ELR (cell line): ENCODE results near the gene FBXW5.

ENCODE experiments used
- DNase-seq: peaks from one replicate; pipeline ENCODE4 v3.0.0-alpha.2; 2015; ENCODE audit warnings: low read depth

The FBXW5 gene, protein sequence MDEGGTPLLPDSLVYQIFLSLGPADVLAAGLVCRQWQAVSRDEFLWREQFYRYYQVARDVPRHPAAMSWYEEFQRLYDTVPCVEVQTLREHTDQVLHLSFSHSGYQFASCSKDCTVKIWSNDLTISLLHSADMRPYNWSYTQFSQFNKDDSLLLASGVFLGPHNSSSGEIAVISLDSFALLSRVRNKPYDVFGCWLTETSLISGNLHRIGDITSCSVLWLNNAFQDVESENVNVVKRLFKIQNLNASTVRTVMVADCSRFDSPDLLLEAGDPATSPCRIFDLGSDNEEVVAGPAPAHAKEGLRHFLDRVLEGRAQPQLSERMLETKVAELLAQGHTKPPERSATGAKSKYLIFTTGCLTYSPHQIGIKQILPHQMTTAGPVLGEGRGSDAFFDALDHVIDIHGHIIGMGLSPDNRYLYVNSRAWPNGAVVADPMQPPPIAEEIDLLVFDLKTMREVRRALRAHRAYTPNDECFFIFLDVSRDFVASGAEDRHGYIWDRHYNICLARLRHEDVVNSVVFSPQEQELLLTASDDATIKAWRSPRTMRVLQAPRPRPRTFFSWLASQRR

DNA sequence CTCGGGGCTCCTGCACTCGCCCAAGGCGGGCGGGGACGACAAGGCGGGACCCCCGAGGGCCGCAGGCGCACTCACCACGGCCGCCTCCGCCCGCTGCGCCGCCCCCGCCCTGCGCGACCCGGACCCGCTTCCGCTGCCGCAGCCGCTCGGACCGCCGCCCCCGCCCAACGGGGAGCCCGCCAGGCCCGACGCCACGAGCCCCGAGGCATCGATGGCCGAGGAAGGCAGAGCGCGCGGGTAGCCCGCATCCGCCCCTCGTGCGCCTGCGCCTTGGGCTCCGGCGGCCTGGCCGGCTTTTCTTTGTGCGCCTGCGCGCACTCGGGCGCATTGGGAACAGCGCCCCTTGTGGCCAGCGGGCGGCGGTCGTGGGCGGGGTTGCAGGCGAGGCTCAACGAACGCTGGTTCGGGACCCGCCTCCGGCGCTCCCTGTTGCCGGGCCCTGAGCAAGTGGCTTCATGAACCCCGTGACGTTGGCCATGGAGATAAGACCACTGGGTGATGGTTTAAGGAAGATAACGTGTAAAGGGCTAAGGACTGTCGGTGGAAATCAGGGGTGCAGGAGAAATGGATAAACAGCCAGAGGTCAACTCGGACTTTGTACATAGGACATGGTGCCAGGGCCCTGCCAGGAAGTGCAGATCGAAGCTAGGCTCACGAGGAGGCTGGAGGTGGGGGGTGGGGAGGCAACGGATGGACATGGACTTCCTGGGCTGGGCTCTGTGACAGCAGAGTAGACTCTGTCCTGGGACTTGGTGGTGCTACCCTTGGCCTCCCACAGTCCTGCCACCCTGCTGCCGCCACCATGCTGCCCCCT lies at the start of gene FBXW5, which contains the start of gene C8G:
TSS of gene FBXW5 (minus strand) at position 220 of the 814 bp plus-strand sequence. CDS start 655 bp downstream, outside the sequence.
TSS of gene C8G (plus strand) at position 725 of the 814 bp plus-strand sequence. CDS start at position 803, 78 bp downstream.
- peak; percentile 94 for DNase-seq

DNA sequence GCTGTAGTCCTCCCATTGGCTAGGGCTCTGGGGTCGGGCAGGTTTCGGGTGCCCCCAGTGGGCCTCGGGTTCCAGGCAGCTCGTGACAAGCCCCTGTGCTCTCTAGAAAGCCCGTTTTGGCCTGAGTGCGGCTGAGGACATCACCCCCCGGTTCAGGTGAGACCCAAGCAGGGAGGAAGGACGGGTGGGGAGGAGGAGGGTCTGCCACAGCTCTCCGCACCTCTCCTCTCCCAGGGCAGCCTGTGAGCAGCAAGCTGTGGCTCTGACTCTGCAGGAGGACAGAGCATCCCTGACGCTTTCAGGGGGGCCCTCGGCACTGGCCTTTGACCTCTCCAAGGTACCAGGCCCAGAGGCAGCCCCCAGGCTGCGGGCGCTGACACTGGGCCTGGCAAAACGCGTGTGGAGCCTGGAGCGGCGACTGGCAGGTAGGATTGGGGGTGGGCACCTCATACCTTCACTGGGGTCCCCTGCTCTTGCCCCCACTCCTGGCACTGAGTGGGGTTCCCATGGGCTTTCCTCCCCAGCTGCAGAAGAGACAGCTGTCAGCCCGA lies 48.4 kb upstream of the FBXW5 start:
- DNase-seq: no peak

DNA sequence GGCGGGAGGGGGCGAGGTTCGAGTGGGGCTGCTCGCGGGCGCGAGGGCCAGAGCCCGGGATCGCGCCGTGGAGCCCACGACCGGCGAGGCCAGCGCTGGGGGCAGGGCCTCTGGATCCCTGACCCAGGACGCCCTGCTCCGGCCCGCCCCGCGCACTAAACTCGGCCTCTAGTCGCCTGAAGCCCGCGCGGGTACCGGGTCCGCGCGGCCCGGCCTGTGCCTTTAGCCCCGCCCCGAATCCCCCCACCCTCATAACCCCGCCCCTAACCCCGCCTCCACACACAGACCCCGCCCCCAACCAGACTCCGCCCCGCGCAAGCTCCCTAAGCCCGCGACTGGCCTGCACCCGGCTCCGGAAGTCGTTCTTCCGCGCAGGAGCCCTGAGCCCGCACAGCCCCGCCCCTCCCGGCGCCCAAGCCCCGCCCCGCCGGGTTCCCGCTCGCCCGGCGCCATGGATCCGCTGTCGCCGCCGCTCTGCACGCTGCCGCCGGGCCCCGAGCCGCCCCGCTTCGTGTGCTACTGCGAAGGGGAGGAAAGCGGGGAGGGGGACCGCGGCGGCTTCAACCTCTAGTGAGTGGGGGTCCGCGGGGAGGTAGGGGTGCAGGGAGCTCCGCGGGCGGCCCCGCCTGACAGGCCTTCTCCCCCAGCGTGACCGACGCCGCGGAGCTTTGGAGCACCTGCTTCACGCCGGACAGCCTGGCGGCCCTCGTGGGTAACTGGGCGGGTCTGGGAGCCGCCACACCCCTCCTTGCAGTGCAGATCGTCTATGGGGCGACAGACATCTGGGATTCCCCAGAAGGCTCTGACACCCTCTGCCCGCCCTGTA lies 47.7 kb upstream of the FBXW5 start, which contains the start of gene PAXX:
TSS of gene PAXX (plus strand) at position 430 of the 826 bp plus-strand sequence. CDS start at position 452, 22 bp downstream.
- peak; percentile 91 for DNase-seq

DNA sequence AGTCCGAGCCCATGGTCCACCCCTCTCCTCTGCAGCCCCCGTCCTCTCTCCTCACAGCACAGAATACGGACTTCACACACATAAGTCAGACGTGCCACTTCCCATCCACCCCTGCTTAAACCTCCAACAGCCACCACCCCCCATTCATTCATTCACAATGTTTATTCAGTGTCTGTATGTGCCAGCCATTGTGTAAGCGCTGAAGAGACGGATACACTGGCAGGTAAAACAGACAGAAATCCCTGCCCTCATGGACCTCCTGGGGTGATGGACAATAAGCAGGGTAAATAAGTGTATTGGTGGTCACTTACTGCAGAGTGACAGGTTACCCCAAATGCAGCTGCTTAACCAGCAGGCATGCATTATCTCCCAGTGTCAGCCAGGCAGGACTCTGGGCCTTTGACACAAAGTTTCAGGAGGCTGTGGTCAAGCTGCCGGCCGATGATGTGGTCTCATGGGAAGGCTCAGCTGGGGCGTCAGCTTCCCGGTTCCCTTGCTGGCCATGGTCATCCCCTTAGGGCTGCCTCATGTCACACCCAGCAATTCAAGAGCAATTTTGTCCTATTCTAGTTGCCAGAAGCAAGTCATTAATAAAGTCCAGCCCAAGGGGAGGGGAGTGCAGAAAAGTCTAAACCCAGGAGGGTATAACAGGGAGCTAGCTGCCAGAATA lies 45.8 kb upstream of the FBXW5 start:
- no peak for DNase-seq

DNA sequence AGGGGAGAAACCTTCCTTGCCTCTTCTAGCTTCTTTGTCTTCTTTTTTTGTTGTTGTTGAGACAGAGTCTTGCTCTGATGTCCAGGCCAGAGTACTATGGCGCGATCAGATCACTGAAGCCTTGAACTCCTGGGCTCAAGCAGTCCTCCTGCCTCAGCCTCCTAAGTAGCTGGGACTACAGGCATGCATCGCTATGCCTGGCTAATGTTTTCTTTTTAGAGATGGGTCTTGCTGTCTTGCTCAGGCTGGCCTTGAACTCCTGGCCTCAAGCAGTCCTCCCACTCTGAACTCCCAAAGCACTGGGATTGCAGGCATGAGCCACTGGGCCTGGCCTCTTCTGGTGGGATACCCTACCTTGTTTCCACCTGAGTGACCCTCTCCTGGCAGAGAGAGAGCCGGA lies 44.3 kb upstream of the FBXW5 start:
- no peak for DNase-seq

DNA sequence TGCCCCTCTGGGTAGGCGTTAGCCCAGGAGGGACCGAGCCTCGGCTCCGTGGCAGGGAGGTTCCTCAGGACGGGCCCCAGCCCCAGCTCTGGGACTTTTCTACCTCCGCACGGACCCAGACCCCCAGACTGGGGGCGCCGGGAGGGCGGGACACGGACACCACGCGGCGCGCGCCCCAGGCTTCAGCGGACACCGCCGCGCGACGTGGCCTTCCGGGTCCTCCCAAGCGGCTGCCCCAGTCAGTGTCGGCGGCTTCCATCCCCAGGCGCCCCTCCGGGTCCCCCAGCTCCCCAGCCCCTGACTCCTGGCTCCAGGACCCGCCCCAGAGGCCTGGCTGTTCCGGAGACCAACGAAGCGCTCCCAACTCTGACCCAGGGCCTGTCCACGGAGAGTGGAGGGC lies 41.3 kb upstream of the FBXW5 start:
- DNase-seq: no peak

DNA sequence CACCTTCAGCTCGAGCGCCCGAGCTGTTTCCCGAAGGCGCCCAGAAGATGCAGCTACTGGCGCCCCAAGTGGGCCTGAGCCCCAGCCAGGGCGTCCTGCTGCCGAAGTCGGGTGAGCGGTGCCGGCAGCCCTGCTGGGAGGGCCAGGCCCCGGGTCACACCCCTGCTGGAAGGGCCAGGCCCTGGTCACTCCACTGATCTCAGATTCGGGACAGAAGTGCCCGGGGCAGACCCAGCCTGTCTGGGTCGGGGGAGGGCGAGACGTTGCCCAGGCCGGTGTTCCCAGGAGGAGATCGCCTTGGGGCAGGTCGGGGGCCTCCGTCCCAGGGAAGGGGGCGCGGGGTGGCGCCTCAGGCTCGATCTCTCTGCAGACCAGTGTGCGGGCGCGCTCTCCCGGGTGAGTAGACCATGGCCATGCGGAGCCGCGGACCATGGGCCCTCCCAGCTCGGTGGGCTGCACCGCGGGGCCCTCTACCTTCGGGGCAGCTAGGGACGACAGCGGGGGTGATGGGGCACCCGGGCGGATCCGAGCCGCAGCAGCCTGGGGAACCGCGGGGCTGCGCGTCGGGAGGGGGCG lies 40.6 kb upstream of the FBXW5 start:
- no peak for DNase-seq

DNA sequence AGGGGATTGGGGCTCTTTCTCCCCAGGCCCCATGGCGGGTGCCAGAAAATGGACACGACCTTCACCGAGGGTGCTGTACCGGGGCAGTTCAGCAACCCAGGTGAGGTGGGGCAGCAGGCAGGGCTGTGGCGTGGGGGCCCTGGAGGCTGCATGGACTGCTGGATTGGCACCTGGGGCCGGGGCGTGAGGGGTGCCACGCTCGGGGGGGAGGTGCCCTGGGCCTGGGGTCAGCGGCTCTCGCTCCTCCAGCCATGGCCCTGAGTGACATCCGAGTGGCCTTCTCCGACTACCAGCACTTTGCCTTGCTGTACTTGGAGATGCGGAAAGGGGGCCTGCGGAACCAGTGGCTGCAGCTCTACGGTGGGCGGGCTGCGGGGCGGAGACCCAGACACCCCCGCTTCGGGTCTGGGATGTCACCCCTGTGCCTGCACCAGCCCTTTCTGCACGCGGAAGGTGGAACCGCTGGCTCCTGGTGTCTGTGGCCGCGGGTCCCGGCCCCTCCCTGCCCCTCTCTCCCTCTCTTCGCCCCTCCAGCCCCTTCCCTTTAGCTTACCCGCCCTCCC lies 40.0 kb upstream of the FBXW5 start:
- DNase-seq: no peak

DNA sequence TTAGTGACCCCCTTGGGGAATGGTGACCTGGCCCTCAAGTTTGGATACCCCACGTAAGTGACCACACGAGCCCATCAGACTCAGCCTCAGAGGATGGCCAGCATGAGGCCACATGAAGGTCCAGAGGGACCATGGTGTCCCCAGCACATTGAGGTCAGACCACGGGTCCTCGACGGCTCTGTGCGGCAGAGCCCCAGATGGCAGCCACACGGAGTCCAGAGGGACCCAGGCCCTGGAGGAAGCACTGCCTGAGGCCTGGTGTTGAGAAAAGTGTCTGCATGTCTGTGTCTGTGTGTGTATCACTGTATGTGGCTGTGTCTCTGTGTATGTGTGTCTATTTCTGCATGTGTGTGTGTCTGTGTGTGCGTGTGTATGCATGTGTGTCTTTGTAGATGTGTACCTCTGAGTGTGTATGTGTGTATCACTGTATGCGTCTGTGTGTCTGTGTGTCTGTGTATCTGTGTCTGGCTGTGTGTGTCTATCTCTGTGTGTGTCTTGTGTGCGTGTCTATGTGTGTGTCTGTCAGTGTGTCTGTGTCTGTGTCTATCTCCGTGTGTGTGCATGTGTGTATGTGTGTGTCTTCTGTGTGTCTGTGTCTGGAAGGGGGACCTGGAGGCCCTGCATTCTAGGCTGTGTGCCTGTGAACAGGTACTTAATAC lies 39.2 kb upstream of the FBXW5 start:
- DNase-seq: no peak

DNA sequence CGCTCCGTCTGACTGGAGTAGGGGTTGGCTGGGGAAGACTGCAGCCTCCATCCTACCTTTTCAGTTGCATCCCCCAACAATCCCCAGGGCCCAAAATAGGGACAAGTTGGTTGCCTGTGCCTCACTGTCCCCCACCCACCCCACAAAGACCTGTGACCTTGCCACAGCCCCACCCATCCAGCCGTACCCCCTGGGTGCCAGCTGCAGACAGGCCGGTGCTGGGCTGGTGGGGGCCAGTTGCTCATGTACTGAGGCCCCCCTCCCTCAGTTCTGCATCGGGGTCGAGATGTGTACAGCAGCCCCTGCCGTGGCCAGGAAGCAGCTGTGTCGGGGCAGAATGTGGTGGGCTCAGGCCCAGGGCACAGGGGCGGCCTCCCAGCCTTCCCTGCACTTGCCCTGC lies 38.6 kb upstream of the FBXW5 start:
- DNase-seq: no peak

DNA sequence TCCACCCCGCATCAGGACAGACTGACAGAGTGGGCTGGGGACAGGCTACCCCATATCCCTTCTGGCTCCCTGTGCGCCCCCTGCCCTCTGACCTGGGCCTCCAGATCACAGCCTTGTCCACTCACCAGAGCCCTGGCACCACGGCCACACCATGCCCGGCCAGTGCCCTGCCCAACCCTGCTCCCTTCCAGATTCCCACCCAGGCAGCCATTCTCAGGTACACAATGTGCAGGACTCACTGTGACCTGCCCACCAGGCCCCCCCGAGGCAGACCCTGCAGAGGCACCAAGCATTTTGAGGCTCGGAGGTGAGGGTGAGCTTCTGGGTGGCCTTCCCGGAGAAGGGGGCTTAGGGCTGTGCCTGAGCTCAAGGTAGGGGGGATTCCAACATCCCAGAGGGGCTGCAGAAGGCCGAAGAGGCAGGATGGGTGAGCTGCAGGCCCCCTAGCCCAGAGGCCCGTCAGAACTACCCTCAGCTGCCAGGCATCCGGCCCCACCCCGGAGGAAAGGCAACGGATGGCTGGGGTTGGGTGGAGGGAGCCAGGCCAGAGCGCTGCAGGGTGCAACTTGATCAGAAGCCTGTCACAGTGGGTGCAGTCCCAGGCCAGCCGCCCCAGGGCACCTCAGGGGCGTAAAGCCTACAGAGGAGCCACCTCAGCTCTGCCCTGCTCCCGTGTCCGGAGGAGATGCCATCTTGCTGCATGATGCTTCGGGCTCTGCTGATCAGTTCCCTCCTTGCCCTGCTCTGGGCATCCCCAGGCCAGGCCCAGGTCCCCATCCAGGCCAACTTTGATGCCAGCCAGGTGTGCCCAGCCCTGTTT lies 37.9 kb upstream of the FBXW5 start, which contains the start of gene LCNL1:
TSS of gene LCNL1 (plus strand) at position 762 of the 820 bp plus-strand sequence. CDS start 594 bp downstream, outside the sequence.
- no peak for DNase-seq

DNA sequence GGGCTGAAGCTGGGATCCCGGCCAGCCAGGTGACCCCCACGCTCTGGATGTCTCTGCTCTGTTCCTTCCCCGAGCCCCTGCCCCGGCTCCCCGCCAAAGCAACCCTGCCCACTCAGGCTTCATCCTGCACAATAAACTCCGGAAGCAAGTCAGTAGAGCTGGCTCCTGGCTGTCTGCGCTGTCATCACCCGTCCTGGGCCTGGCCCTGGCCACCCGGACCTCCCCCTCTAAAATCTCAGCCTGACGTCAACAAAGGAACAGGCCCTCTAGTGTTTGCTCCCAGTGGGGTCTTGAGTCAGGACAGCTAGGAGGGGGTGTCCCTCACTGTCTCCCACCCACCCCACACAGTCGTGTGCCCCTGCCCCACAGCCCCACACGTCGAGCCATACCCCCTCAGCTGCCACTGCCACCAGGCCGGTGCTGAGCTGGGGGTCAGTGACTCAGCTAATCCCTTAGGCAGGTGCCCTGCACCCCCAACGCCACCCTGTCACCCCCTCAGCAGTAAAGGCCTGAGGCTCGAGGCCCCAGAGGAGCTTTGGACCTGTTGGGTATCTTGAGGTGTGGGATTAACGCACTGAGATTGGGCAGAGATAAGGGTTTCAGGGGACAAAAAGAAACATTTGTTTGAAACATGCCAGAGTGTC lies 37.2 kb upstream of the FBXW5 start:
- peak; percentile 61 for DNase-seq

DNA sequence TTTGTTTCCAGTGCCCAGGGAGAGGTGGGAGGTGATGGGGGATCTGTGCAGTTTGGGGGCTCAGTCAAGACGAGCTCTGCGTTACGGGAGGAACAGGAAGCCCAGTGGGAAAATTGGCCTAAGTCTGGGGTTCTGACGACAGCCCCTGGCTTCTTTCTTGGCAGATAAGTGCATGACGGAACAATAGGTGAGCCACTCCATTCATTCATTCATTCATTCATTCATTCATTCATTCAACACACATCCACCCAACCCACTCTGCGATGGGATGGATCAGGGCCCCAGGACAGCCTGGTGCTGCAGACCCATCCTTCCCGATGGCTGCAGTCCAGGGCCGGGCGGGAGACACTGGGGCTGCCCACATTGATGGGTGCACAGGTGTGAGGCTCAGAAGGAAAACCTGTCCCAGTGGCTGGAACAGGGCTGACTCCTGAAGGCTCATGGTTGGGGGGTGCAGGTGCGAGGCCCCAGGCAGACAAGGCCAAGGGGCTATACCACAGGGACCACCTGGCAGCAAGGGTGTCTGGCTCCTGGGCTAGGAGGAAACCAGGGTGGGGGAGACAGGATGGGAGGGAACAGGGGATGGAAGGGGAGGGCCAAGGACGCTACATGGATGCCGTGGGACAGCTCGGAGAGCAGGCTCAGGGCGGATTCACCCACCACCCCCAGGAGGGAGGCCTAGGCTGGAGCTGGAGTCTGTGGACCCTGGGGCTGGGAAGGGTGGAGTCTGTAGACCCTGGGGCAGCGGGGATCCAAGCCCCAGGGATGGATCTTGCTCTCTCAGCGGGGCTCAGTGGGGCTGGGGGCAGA lies 36.3 kb upstream of the FBXW5 start:
- DNase-seq: no peak

DNA sequence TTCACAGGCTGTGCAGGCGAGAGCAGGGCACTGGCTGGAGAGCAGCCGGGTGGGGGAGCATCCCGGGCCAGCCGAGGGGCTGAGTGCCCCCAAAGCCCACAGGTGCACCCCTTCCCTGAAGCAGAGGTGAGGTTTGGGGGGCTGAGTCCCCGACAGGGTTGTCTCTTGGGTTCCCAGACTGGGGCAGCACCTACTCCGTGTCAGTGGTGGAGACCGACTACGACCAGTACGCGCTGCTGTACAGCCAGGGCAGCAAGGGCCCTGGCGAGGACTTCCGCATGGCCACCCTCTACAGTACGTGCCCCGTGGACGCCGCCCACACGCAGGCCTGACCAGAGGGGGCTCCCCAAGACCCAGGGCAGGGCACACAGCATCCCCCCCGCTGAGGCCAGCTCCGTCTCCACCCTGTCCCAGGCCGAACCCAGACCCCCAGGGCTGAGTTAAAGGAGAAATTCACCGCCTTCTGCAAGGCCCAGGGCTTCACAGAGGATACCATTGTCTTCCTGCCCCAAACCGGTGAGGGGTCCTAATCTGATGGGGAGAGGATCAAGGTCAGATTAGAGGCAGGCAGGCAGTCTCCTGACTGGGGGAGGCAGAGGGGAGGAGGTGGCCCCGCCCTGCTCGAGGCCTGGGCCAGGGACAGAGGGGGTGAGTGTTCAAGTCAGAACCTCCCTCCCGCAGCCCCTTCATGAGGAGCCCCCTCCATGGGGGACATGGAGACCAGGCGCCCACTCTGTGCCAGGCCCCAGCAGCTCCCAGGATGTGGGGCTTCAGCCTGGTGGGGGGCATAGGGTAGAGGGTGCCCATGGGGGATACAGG lies 35.4 kb upstream of the FBXW5 start:
- no peak for DNase-seq

DNA sequence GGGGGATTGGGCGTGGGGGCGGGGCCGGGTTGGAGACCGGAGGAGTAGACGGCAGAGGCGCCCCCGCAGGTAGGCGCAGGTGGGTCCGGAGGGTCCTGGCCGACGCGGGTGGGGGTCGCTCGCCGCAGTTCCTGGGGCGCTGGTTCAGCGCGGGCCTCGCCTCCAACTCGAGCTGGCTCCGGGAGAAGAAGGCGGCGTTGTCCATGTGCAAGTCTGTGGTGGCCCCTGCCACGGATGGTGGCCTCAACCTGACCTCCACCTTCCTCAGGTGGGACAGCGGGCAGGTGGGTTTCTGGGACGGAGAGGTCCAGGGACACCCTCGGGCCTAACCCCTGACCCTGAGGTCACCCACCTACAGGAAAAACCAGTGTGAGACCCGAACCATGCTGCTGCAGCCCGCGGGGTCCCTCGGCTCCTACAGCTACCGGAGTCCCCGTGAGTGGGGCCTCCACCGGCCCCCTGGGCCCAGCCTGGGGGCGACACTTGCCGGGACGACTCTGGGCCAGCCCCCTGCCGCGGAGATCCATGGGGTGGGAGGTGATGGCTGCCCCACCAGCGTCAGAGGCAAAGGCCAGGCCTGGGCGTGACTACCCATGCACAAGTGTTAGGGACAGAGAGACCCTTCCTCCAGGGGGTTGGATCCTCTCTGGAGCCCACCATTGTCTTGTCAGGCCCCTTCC lies 34.5 kb upstream of the FBXW5 start:
- no peak for DNase-seq
